SU-DHL-6 (cell line): Measurements from ENCODE around the gene TNS3.

Source experiments
- H2AFZ ChIP-seq: fragments of 200-600 bp; sonication (generic); 2 replicates; pipeline ENCODE4 v1.6.1; 2014; ENCODE audit warnings: low read depth, mild to moderate bottlenecking, moderate library complexity, mixed read lengths, antibody characterized with exemption, low read length; ENCODE audit not compliant: severe bottlenecking
- H3F3A ChIP-seq: fragments of 200-600 bp; shearing (Covaris generic); 2 replicates; pipeline ENCODE4 v1.6.0; 2016; ENCODE audit warnings: antibody characterized with exemption, mild to moderate bottlenecking; ENCODE audit not compliant: insufficient read depth
- H3K27ac ChIP-seq: fragments of 200-600 bp; sonication (generic); 2 replicates; pipeline ENCODE4 v1.5.1; 2016; ENCODE audit warnings: low read depth, mild to moderate bottlenecking, low read length, moderate library complexity, mixed read lengths
- H3K27me3 ChIP-seq: fragments of 200-600 bp; sonication (generic), shearing (Covaris generic); 2 replicates; pipeline ENCODE4 v1.6.0; 2014; ENCODE audit warnings: mild to moderate bottlenecking, low read length
- H3K36me3 ChIP-seq: fragments of 200-600 bp; sonication (generic); 2 replicates; pipeline ENCODE4 v1.6.1; 2014; ENCODE audit warnings: mild to moderate bottlenecking, low read length, mixed read lengths
- H3K4me2 ChIP-seq: fragments of 300-600, 200-600 bp; shearing (Covaris generic), sonication (generic); 2 replicates; pipeline ENCODE4 v1.6.0; 2014; ENCODE audit warnings: low read length, low read depth, mild to moderate bottlenecking; ENCODE audit not compliant: poor library complexity, severe bottlenecking
- H3K4me3 ChIP-seq: fragments of 200-600 bp; sonication (generic); 2 replicates; pipeline ENCODE4 v1.5.1; 2014; ENCODE audit warnings: antibody characterized with exemption, low read length, mild to moderate bottlenecking, mixed read lengths; ENCODE audit not compliant: insufficient read depth, poor library complexity, severe bottlenecking
- H3K79me2 ChIP-seq: fragments of 200-600 bp; sonication (generic); 2 replicates; pipeline ENCODE4 v1.6.1; 2014; ENCODE audit warnings: mild to moderate bottlenecking, low read length, moderate library complexity; ENCODE audit not compliant: insufficient read depth
- H3K9ac ChIP-seq: fragments of 200-600 bp; sonication (generic); 2 replicates; pipeline ENCODE4 v1.7.0; 2014; ENCODE audit warnings: mild to moderate bottlenecking, low read length
- H3K9me2 ChIP-seq: fragments of 200-600 bp; sonication (generic); replicated peaks from 2 replicates; pipeline ENCODE4 v1.6.1; 2014; ENCODE audit warnings: low read length; ENCODE audit not compliant: insufficient read depth
- H3K9me3 ChIP-seq: fragments of 200-600 bp; sonication (generic); 2 replicates; pipeline ENCODE4 v1.6.1; 2014; ENCODE audit warnings: low read length, mixed read lengths; ENCODE audit not compliant: insufficient read depth
- H4K20me1 ChIP-seq: fragments of 200-600 bp; sonication (generic); 2 replicates; pipeline ENCODE4 v1.6.1; 2014; ENCODE audit warnings: low read depth, mild to moderate bottlenecking, antibody characterized with exemption, low read length, moderate library complexity, mixed read lengths
- CTCF ChIP-seq: fragments of 200-600 bp; sonication (generic); IDR thresholded peaks from one replicate; pipeline ENCODE4 v1.5.1; 2017; ENCODE audit warnings: antibody characterized with exemption, mild to moderate bottlenecking, low read length, moderate library complexity; ENCODE audit not compliant: insufficient read depth, poor library complexity, severe bottlenecking
- EZH2phosphoT487 ChIP-seq: fragments of 200-600 bp; sonication (generic), shearing (Covaris generic); conservative IDR thresholded peaks from 2 replicates; pipeline ENCODE4 v1.6.1; 2018; ENCODE audit warnings: mild to moderate bottlenecking, antibody characterized with exemption, low read length, moderate library complexity, mixed read lengths

Gene TNS3

GRCh38 chr7:47619806-47620205 is 37.9 kb upstream of the TNS3 start:
- Histone ChIP-seq H3K27me3 (no peaks in the 10 kb centered on the region), H3K79me2 (no peaks in the 10 kb centered on the region), H3K4me2 (no peak overlapping the region), H3K27ac (no peak overlapping the region), H3F3A (peaks cover 7% of the 10 kb centered on the region; the same call in 1 of the 2 replicates), H2AFZ (no peak overlapping the region), H3K9me3 (no peaks in the 10 kb centered on the region), H4K20me1 (no peaks in the 10 kb centered on the region), H3K4me3 (no peak overlapping the region), H3K9me2 (no peaks in the 10 kb centered on the region), H3K36me3 (no peaks in the 10 kb centered on the region), H3K9ac (no peak overlapping the region)
- TF ChIP-seq EZH2phosphoT487 (no peak), CTCF (no peak)

DNA sequence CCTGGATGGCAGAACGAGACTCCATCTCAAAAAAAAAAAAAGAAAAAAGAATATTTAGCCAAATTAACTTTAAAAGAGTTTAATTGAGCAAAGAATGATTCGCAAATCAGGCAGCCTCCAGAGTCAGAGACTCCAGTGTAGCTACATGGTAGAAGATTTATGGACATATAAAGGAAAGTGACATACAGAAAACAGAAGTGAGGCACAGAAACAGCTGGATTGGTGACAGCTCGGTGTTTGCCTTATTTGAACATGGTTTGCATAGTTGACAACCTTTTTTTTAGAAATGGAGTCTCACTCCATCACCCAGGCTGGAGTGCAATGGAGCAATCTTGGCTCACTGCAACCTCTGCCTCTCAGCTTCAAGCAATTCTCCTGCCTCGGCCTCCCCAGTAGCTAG is 35.2 kb upstream of the TNS3 start:
- H3K4me3 ChIP-seq: no peak overlapping the region
- no peak overlapping the region for H3K27ac ChIP-seq
- no peaks in the 10 kb centered on the region for H4K20me1 ChIP-seq
- no peak for TF ChIP-seq CTCF
- TF ChIP-seq EZH2phosphoT487: no peak
- no peaks in the 10 kb centered on the region for H3K36me3 ChIP-seq
- no peak overlapping the region for H2AFZ ChIP-seq
- H3K9me3 ChIP-seq: no peaks in the 10 kb centered on the region
- H3K9me2 ChIP-seq: no peaks in the 10 kb centered on the region
- H3K9ac ChIP-seq: no peak overlapping the region
- H3K79me2 ChIP-seq: no peaks in the 10 kb centered on the region
- no peaks in the 10 kb centered on the region for H3K27me3 ChIP-seq
- H3F3A ChIP-seq: no peaks in the 10 kb centered on the region
- no peak overlapping the region for H3K4me2 ChIP-seq

DNA sequence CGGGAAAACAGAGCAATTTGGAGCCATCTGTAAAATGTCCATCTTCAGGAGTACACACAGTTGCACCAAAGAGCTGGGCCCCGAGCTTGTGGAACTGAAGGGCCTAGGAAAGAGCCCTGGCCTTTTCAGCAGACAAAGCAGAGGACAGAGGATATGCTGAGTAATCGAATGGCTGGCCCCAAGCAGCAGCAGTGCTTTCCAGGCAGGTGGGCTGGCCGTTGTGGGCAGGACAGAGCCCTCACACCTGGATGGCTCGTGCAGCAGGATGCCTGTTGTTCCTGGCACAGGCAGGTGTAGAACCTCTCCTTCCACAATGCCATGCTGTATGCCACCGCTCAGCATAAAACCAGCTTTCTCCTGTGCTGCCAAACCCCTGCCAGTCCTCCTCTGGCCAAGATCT is 32.5 kb upstream of the TNS3 start:
- Histone ChIP-seq H2AFZ (no peak overlapping the region), H3K36me3 (no peaks in the 10 kb centered on the region), H3K9me2 (no peaks in the 10 kb centered on the region), H3F3A (no peaks in the 10 kb centered on the region), H3K79me2 (no peaks in the 10 kb centered on the region), H3K9ac (no peak overlapping the region), H3K9me3 (no peaks in the 10 kb centered on the region), H3K4me3 (no peak overlapping the region), H3K27ac (no peak overlapping the region), H3K4me2 (no peak overlapping the region), H4K20me1 (no peaks in the 10 kb centered on the region), H3K27me3 (no peaks in the 10 kb centered on the region)
- TF ChIP-seq EZH2phosphoT487 (no peak), CTCF (no peak)

- no peak overlapping the region for H3K9ac ChIP-seq
- H3K27me3 ChIP-seq: no peaks in the 10 kb centered on the region
- H3K9me3 ChIP-seq: no peaks in the 10 kb centered on the region
- no peak overlapping the region for H2AFZ ChIP-seq
- H3F3A ChIP-seq: no peaks in the 10 kb centered on the region
- no peaks in the 10 kb centered on the region for H3K9me2 ChIP-seq
- TF ChIP-seq EZH2phosphoT487: no peak
- no peak for TF ChIP-seq CTCF
- H3K27ac ChIP-seq: no peak overlapping the region
- no peak overlapping the region for H3K4me3 ChIP-seq
- no peak overlapping the region for H3K4me2 ChIP-seq
- no peaks in the 10 kb centered on the region for H3K36me3 ChIP-seq
- H3K79me2 ChIP-seq: no peaks in the 10 kb centered on the region
- no peaks in the 10 kb centered on the region for H4K20me1 ChIP-seq
Observed at GRCh38 chr7:47611045-47611511, 29.2 kb upstream of the TNS3 start.
